GM21529 (cell line): ENCODE results near the gene WWOX.
A peak's percentile ranks its signal among the peaks of the same experiment; 100 is the strongest.

ENCODE experiments used
- ATAC-seq: cut with Tn5 transposase; IDR thresholded peaks from one replicate; pipeline ENCODE4 v1.9.1; 2021; ENCODE audit not compliant: unreplicated experiment

The WWOX gene

DNA sequence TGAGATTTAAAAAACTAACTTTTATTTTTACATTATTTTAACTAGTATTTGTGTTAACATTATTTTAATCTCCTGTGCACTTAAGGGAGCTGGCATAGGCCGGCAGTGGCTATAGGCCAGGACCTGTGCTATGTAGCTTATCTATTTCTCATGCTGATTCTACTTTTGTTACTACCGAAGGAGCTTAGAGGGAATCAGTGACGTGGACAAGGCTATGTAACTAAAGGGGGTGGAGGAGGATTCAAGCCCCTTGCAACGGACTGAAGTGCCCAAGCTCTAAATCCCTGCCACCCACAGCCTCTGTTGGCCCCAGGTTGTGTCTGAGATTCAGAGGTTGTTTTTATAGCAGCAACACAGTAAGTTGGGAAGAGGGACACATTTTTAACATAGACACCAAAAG is 356.4 kb downstream of the WWOX start:
- no peak for ATAC-seq

DNA sequence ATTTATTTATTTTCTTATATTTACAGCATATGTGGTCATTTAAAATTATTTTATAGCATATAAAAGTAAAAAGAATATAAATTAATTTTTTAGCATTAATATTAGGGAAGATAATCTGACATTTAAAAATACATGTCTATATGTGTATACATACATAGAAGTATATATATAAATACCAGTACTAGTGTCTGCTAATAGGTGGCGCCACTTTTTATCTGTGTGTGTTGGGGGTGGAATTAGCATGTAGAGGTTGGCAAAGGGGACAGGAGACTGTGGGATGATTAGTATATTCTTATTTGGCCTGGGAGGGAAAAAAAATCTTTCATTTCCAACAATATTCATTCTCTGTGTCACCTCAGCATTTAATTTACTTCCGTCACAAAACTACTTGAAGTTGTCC is 359.1 kb downstream of the WWOX start:
- no peak for ATAC-seq

DNA sequence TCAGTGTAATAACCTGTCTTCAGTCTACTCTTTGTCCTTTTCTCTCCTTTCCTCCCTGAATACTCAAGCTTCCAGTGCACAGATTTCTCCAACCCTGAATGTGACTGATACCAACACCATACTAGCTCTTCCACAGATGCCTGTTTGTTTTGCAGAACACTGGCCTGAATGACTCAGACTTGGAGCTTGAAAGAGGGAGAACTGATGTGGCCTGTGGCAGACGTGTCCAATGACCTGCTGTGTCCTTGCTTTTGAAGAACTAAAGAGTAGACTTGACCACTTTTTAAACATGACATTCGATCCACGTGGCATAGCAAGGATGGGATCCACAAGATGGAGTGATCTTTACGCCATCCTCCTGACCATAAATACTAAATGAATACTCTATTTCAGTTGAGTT is 361.0 kb downstream of the WWOX start:
- no peak for ATAC-seq

DNA sequence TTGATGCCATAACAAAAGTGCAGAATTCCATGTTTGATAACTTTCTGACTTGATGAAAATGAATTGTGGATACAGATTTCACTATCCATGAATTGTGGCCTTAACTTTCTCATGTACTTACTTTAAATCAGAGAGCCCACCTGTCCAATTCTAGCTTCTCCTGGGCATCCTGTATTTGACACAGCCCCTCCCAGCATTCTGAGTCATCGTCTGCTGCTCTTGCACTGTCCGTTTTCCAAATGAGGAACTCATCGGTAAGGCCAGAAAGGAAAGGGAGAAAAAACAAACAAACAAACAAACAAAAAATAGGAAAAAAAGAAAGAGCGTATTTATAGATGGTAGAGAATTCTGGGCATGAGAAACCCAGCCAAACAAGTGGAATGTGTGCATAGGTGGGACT is 361.6 kb downstream of the WWOX start:
- ATAC-seq = no peak

DNA sequence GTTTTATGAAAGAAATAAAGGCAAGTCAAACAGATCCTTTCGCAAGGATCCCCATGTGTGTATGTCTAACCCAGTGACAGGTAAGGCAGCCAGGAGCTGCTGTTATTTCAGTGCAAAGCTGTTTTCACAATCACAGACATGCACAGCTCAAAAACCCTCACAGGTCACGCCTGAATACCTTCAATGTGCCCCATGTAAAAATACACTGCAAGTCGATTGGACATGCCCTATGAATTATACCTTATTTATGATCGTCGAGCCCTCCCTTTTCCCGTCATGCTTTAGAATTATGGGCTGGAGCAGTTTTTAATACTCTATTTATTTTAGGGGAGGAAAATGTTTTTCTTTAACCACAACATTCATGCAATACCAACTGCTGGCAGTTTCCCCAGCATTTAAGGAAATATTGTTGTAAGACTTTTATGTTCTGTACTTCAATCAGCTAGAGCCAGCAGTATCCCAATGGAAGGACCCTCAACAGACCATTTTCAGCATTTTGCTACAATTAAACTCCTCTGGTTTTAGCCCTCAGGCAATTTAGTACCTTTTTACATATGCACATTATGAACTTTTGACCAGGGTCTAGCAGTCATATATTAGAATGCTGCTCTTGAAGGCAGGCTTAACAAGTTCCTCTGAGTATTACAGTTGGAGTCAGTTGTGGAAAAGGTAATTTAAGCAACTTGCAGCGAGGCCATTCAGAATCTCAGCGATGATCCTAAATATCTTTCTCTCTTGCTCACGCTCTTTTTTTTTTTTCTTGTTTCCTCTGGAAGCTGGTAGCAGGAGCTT is 362.2 kb downstream of the WWOX start:
- ATAC-seq = no peak

DNA sequence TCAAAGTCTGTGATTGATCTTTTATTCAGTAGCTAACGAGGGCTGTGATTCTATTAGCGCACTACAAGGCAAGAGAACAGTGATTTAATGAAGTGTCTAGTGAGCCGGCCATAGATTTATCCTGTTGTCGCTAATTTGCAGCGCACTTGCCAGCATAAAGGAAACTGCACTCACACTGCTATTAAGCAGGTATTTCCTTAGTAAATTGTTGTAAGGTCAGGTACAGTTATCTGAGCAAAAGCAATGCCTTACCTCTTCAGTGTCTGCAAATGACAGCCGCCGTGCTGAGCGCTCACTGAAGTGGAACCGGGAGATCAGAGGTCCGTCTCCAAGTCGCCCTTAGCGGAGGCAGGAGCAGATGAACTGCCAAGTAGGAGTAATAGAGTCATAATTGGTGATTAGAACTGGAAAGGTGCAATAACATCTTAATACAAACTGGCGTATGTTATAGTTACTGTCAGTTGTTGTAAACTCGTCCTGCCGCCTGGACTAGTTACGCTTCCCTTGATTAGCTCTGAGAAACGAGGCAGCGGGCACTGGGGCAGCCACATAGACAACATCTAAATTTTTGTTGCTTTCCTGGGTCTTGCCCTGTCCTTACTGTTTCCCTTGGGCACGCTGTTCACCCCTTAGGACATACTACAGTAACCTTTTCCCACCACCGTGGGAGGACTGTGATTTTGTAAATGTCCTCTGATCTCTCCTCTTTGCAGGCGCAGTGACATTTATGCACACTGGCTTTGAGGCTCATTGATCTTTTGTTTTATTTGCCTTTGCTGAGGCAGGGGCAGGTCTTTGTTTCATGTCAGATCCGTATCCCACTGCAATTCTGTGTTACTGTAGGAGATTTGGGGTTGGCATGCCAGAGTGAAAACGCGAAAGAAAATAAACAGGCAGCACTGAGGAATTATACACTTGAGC is 363.1 kb downstream of the WWOX start:
- ATAC-seq = no peak

DNA sequence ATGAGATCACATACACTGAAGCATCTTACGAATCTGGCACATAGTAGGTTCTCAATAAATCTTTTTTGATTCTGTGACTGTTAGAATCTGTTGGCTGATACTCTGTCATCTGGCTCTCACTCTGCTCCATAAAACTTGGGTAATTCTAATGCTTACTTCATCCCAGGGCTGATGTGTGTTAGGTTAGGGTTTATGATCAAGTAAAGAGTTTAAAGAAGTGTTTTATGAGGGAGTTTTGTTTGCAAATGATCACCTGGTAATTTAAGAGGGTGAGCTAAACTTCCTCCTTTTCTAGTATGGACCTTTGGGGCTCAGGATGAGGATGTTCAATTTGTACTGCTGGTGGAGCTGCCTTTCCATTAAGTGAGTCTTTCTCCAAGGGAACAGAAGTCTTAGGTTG is 364.1 kb downstream of the WWOX start:
- ATAC-seq = no peak

DNA sequence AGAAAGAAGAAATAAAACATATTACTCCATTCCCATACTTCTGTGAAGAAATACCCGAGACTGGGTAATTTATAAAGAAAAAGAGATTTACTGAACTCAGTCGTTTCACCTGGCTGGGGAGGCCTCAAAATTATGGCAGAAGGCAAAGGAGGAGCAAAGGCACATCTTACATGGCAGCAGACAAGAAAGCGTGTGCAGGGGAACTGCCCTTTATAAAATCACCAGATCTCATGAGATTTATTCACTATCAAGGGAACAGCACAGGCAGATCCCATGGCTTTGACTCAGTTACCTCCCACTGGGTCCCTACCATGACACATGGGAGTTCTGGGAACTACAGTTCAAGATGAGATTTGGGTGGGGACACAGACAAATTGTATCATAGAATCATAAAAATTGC is 365.4 kb downstream of the WWOX start:
- ATAC-seq = no peak

DNA sequence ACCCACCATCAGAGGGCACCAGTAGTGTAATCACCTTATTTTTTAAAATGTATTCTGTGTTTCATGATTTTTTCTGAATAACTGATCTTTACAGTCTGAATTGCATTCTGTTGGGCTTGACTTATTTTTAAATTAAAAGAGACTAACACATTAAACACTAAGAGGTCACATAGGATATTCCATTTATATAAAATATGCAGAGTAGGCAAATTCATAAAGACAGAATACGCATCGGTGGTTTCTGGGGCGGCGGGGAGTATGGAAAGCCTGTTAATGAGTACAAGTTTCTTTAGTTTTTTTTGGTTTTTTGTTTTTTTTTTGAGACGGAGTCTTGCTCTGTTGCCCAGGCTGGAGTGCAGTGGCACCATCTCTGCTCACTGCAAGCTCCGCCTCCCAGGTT is 366.3 kb downstream of the WWOX start:
- ATAC-seq = no peak

DNA sequence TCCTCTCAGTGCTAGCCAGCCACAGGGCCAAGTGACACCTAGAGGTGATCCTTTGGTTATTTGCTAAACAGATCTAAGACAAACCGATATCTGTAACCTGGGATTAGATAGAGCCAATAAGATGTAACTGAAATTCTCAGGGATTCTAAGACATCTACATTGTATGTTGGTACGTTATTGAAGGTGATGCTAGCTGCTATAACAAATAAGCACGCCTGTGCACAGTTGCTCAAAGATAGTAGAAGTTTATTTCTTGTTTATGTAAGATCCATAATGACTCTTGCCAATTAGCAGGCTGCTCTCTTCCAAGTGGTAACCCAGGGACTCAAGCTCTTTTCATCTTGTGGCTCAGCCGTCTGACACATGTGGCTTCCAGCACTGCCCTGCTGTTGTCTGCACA is 370.3 kb downstream of the WWOX start:
- no peak for ATAC-seq

DNA sequence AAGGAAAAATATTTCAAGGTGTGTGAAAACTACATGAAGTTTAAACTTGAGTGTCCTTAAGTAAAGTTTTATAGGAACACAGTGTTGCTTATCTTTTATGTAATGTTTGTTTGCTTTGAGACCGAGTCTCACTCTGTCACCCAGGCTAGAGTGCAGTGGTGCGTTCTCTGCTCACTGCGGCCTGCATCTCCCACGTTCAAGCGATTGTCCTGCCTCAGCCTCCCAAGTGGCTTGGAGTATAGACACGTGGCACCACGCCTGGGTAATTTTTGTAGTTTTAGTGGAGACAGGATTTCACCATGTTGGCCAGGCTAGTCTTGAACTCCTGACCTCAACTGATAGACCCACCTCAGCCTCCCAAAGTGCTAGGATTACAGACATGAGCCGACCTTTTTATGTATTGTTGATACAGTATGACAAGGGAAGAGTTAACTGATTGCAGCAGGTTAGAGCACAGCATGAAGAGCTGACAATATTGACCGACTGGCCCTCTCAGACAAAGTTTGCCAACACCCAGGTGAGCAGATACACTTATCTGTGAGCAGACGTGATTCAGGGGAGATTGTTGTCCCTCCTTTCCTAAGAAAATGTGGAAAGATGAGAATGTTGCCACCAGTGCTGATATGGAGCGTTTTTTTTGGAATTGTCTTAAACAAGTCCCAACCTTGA is 373.7 kb downstream of the WWOX start:
- no peak for ATAC-seq

DNA sequence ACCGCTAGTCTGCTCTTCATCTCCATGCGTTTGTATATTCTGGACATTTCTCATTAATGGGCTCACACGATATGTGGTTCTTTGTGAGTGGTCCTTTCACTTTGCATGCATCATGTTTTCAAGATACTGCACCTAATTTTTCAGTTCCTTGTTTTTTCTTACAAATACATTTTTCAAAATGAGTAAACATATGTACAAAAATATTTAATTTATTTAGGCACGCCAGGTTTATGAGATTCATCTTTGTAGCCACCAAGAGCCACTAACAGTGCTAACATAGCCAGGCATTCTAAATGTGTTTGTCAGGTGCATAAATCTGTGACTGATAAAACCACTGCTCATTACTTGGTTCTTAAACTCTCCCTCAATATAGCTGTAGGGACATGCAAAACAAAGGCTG is 375.3 kb downstream of the WWOX start:
- peak; percentile 74 for ATAC-seq

DNA sequence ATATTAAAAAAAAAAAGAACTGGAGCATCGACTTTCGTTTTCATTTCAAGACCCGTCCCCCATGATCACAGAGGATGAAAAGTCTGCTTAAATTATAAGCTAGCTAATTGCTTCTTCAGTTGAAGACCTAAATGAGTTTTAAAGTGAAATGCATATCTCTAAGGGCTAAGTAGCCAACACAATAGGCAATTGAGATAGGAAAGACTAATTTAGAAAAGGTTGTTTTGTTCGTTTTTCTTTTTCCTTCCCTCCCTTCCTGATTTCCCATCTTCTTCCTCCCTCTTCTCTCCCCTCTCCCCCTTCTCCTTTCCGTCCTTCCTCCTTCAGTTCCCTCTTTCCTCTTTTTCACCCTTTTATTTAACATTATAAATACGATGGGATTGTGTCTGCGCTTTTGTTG is 377.2 kb downstream of the WWOX start:
- ATAC-seq = no peak

DNA sequence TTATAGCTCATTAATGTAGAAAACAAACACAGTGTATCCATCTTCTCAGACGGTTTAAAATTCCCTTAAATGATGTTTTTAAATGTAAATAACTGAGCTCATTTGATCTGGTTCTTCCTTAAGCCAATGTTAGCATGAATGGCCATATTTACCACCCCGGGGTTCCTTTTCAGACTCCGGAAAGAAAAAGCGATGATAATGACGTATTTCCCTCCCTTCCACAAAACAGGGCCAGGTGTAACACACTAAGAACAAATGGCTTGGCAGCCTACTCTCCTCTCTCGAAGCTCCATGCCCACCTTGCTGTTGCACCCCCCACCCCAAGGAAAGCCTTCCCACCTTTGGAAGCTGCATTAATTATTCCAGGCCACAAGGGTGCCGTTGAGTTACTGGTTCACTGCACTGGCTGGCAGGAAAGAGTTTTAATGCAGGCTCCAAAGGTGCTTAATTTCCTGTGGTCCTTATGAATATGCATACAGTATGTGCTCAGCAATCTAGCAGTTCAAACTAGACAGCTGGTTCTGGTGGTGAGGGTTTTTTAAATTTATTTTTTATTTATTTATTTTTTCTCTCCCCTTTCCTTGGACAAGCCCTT is 378.9 kb downstream of the WWOX start:
- ATAC-seq = peak; percentile 43

DNA sequence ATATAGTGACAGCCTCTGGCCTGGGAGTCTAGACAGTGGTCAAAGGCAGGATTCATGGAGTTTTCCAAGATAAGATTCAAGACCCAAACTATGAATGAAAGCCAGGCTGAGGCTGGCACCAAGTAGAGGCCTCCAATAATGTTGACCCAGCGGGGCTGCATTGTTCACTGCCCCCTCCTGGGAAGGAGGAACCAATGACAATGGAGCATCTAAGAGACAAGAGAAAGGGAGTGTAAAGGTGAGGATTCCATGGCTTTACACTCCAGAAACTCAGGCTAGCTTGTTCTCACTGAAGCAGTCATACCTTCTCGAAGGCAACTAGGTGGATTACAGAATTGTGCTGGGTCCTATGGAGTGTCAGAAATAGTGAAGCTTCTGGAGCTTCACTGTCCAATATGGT is 380.3 kb downstream of the WWOX start:
- ATAC-seq = no peak

DNA sequence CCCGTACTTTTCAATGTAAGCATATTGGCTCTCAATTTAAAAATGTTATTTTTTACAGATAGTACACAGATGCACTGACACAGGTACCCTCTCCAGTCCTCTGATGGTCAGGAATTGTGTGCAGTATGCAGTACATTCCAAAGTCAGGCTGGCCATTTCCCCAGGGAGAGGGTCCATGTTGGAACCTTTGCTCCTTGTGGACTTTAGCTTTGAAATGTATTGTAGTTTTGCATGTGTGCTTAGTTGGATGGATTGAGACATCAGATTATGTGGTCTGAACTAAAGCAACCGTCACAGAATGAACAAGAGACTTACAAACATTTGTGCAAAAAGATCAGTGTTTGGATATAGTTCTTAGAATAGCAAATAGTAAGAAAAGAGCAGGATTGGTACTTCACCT is 381.1 kb downstream of the WWOX start:
- ATAC-seq = no peak

DNA sequence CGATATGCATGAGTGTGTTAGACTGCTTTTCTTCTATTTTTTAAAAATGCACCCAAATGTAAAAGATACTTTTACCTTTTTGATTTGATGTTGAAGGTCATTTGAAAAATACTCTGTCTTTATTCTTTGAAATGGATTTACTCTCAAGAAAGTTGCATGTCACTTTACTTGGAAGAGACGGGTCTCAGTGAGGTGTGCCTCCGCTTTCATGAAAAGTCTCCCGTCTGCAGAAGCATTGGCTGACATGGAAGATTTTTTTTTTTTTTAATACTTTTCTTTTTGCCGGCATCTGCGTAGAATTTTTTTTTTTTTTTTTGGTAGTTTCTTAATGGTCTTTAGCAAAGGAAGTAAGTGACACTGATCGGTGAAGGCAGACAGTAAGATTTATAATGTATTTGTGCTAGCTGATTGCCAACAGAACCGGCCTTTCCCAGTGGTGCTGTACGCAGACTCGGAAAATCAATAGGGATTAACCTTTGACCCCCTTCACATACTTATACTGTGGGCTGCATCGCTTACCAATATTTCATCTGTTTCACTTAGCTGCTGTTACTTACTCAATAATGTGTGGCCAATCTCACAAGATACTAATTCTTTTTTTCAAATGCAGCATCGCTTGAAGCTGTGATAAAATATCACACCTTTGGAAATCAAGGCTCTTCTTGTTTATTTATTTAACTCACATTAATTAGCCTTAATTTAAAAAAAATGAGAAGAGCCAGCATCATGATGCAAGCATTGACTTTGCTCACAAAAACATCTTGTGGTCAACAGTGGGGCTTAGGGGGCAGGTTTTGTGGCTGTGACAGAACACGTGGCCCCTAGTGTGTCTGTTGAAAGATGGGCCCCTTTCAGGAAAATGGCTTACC is 383.9 kb downstream of the WWOX start:
- ATAC-seq = no peak

DNA sequence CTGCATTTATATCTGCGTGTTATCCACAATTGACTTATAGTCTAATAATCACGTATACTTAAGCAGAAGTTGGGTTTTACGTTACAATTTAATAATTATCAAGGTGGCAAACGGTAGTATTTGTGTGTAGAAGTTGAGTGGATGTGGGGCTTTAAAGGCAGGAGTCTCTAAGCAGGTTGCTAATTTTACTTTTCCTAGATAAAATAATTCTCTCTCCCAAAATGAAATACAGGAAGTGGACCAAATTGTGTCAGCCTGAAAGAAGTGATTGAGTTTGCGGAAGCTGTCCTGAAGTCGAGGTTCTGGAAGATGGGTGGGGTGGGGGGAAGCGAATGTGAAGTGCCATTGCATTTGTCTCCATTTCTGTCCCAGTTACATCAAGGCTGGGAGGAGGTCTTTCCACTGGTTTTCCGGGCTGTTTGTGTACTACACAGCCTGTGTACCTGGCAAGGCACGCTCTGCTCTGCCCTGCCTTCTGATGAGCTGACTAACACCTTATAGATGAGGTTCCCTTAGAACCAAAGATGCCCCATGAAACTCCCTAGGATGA is 385.1 kb downstream of the WWOX start:
- no peak for ATAC-seq

DNA sequence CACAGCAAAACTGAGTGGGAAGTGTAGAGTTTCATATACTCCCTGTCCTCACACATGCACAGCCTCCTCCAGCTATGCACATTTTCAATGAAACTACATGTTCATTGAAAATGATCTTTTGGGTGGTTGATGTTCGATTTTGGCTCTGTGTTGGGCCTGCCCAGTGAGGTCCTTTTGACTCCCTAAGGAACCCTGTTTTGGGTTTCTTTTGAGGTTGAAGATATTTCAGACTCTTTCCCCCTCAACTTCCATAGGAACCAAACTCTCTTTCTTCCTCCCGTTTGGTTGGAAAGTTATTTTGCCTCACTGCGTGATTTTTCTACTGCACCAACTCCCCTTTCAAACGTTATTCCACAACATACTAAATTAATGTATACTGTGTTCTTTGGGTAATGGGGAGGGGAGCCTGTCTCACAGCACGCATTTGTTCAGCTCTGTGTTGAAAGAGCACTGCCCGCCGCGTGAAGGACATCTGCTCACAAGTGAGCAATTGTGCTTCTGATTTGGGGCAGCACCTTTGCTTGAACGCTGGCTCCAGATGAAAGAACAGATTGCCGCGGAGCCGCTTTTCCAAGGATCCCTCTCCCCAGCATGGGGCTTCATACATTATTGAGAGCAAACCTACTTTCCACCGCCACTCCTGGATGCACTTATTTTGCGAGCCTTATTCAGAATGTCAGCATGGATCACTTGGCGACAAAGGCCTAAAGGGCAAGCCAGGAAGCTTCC is 385.9 kb downstream of the WWOX start:
- no peak for ATAC-seq

DNA sequence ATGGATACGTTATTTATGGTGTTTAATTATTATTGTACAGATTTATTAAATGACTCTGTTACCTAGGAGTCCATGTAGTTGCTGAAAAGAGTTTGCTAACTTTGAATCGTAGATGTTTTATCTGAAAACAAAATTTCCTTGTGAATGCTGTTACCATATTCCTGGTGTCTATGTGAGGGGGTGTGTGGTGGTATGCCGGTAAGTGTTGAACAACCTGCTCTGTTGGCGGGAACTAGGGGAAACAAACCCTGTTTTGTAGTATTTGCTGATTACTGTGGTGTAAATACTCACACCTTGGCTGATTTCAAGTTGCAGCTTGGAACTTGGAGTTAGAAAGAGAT is 386.4 kb downstream of the WWOX start:
- no peak for ATAC-seq
